Middle frontal gyrus (tissue), 1 donor: ENCODE results near the gene ACTR3.
"Not testable (repeated sequence)": the region's sequence is repeated elsewhere in the genome, so short reads cannot be mapped to it uniquely, and the experiment has no call there.

Experiments
- DNase-seq: peaks from one replicate; pipeline ENCODE4 v3.0.0-alpha.2; 2015; ENCODE audit warnings: low spot score; ENCODE audit errors: extremely low spot score

ACTR3 gene

DNA sequence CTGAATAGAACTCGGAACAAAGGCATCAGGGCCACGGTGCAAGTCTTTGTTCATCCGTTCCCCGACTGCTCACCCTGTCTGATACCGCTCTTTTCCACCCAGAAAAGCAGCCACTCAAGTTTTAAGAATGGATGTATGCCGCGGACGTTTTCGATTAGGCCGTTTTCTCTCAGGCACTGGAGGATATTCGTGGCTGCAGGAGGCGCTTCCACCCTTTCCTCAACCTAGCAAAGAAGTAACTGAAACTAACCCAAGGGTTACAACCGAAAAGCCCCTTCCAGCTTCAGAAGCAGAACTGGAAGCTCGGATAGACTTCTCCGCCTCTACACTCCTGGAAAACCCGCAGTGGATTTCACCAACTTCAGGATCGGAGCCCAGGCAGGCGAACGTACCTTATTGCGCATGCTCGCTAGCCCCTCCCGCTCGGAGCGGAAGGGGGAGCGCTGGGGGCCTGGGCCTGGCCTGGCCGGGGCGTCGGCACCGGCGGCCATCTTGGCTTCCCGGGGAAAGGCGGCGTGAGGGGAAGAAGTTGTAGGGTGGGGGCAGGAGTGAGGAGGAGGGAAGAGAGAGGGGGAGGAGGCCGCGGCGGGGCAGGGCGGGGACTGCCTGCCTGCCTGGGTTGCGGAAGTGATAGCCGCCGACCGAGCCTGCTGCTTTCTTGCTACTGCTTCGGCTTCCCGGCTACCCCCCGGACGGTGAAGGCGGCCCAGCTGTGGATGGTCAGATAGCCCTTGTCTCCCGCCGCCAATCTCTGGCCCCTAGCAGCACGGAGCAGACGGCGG is at the start of gene ACTR3:
Gene ACTR3, plus strand, starts transcription at position 619 of the 782 bp plus-strand sequence. CDS start 191 bp downstream, outside the sequence.
- peak; percentile 96 for DNase-seq

GRCh38 chr2:113840518-113840917 is 49.4 kb upstream of the ACTR3 start:
- DNase-seq = no peak

- DNase-seq = peak; percentile 31
These were observed 46.8 kb upstream of the ACTR3 start for GRCh38 chr2:113842919-113843736.

DNA sequence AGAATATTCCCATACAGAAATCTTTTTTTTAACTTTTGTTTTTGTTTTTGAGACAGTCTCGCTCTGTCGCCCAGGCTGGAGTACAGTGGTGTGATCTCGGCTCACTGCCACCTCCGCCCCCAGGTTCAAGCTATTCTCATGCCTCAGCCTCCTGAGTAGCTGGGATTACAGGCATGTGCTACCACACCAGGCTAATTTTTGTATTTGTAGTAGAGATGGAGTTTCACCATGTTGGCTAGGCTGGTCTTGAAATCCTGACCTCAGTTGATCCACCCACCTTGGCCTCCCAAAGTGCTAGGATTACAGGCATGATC is 46.2 kb upstream of the ACTR3 start:
- not testable (repeated sequence) for DNase-seq

- DNase-seq = no peak
These were observed 44.6 kb upstream of the ACTR3 start for GRCh38 chr2:113845261-113845660.

GRCh38 chr2:113845796-113846195 is 44.1 kb upstream of the ACTR3 start:
- not testable (repeated sequence) for DNase-seq

DNA sequence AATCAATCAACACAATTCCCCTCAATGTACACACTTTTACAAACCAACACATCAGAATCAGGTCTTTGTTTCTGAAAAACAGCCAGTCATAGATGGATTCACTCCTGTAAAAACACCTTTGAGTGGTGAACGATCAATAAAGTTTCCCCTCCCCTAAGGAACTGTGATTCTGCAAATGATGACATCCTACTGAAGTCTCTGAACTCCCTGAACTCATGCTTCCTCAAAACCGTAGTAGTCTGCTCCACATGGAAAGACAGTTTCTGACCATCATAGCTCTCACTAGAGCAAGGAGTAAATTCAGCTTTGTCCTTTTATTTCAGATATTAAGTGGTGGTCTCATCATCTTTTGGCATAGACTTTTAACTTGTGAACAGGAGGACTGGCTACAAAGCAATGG is 43.5 kb upstream of the ACTR3 start:
- no peak for DNase-seq

- no peak for DNase-seq
These were observed 42.7 kb upstream of the ACTR3 start for GRCh38 chr2:113847144-113847543.

DNA sequence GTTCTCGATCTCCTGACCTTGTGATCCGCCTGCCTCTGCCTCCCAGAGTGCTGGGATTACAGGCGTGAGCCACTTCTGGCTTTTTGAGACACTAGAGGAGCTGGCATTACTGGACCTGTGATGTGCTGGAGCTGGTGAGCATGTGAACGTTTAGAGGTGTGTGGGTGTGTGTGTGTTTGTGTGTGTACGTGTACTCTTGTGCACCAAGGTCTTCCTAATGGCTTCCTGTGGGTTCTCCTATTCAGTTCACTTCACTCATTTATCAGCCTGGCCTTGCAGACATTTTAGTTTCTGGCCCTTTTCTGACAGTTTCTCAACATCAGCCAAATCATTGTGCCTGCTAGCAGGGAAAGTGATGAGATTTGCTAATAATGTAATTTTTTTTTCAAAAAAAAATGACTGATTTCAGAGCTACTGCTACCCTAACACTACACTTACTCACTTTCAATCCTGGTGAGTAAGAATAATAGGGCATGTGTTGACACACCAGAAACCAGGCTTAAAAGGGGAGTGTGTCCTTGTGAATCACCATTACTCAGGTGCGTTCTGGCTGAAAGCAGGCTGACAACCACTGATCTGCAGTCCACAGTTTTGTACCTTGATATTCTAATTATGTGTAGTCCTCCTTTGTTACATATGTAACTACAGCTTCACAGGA is 41.0 kb upstream of the ACTR3 start:
- no peak for DNase-seq

- no peak for DNase-seq
These were observed 39.2 kb upstream of the ACTR3 start for GRCh38 chr2:113850687-113851086.

GRCh38 chr2:113851640-113852039 is 38.2 kb upstream of the ACTR3 start:
- no peak for DNase-seq

DNA sequence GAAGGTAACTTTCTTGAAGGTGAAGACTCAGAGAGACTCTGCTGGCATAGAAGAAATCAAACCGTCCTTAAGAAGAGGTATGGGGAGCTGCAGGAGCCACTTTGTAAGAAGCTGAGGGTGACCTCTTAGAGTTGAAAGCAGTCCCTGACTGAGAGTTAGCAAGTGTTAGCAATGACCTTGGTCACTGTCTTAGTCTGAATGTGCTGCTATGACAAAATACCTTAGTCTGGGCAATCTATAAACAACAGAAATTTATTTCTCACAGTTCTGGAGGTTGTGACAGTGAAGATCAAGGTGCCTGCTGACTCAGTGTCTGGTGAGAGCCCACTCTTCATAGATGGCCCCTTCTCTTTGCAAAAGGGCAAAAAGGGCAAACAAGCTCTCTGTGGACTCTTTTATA is 35.7 kb upstream of the ACTR3 start:
- no peak for DNase-seq

- no peak for DNase-seq
These were observed 34.7 kb upstream of the ACTR3 start for GRCh38 chr2:113854970-113855740.

DNA sequence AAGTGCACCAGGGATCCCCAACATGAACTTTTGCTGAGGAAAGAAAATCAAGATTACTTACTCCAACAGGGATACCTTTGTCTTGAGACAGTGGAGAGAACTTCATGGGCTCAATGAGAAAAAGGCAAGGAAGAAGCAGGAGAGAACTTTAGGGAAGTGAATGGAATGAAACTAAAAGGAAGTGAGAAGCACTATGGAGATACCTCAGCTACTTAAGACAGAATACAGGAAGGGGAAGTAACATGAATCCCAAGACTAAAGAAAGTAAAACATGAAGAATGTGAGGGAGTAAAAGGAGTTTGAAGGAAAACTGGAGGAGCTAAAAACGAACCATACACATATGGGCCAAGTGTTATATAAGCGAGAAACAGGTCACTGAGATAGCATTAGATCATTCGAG is 32.4 kb upstream of the ACTR3 start:
- DNase-seq = no peak

- no peak for DNase-seq
These were observed 31.1 kb upstream of the ACTR3 start for GRCh38 chr2:113858764-113859163.

- DNase-seq = no peak
These were observed 28.1 kb upstream of the ACTR3 start for GRCh38 chr2:113861740-113862139.

- no peak for DNase-seq
These were observed 26.7 kb upstream of the ACTR3 start for GRCh38 chr2:113863144-113863543.

DNA sequence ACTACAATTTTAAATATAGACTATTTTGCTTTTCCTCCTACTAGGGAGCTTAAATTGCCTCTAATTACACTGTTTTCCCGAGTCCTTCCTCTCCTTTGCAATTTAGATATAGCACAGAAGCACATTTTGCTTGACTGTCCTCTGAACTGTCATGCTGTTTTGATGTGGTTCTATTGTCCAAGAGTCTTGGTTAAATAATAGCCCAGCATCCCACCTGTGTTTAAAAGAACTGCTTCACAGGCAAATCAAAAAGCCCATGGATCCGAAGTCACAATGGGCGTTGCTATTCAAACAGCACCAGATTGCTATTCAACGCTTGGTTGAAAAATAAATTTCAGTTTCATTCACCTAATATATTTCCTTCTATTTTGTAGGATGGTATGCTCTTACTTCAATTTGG is 22.3 kb upstream of the ACTR3 start:
- no peak for DNase-seq

GRCh38 chr2:113869253-113869652 is 20.6 kb upstream of the ACTR3 start:
- DNase-seq = no peak

- DNase-seq = no peak
These were observed 17.7 kb upstream of the ACTR3 start for GRCh38 chr2:113872201-113872600.

GRCh38 chr2:113873867-113874266 is 16.0 kb upstream of the ACTR3 start:
- no peak for DNase-seq
